ENCODE results near the gene XDH.

DNA sequence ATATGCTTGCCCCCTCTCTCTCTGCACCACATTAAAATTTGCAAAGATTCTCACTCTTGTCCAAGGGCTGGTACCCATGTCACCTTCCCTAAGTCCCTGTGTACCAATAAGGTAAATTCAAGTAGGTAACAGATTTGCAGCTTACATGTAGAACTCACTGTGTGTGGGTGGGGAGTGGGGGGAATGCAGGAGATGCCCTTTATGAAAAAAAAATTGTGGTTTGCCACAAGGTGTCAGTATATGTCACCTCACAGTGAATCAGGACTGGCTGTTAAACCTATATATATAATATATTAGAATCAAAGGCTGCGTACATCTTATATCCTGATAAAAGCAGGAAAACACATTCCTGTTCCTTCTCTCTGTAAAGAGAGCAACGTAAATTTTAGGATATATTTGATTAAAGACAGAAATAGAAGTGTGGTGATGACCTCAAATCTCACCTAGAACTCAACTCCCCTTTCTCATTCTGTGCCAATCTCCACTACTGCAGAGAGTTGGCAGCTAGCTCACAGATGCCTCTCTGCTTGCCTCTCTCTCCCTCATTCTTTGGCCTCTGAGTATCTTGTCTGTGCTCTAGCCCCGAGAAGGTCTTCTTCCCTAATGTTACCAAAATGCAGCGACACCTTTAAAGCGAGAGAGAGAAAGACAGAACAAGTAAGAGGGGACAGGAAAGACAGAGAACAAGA, 536 bp downstream of the XDH start:
- TF ChIP-seq, protein P1, sequence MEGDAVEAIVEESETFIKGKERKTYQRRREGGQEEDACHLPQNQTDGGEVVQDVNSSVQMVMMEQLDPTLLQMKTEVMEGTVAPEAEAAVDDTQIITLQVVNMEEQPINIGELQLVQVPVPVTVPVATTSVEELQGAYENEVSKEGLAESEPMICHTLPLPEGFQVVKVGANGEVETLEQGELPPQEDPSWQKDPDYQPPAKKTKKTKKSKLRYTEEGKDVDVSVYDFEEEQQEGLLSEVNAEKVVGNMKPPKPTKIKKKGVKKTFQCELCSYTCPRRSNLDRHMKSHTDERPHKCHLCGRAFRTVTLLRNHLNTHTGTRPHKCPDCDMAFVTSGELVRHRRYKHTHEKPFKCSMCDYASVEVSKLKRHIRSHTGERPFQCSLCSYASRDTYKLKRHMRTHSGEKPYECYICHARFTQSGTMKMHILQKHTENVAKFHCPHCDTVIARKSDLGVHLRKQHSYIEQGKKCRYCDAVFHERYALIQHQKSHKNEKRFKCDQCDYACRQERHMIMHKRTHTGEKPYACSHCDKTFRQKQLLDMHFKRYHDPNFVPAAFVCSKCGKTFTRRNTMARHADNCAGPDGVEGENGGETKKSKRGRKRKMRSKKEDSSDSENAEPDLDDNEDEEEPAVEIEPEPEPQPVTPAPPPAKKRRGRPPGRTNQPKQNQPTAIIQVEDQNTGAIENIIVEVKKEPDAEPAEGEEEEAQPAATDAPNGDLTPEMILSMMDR (conservative IDR thresholded peaks at IDR 0.05): peak; percentile 54
- TF ChIP-seq ZFX (IDR thresholded peaks at IDR 0.05): no peak

Measured in C4-2B (cell line).